ENCODE data around the gene NID1. TPM values are rescaled to one million over a fixed set of nuclear protein-coding genes. Genes with fewer than 3 reads are reported as not detected.
"Not testable (repeated sequence)": the region's sequence is repeated elsewhere in the genome, so short reads cannot be mapped to it uniquely, and the experiment has no call there.

The NID1 gene
- total RNA-seq, 1 experiment from 2014 or later = 0.32 TPM

DNA sequence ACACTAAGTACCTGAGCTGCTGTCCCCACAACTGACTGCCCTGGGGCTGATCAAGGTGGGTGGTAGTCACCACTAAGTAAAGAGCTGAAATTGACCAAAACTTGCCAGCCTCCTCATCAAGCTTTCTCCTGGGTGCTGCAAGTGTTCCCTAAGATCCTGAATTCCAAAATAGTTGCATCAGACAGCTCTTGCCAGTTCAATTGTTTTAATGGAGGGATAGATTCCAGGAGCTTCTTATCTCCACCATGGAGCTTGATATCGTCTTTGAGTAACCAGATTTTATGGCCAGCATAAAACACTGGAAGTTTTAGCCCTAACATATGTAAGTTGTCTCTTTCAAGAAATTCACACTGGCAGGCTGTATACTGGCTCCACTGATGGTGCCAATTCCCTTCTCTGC, 90.3 kb downstream of the NID1 start:
- Histone ChIP-seq H2AFZ (ENCODE audit: low read depth, low read length, poor library complexity, severe bottlenecking) (no peak overlapping the region), H3K27ac (ENCODE audit: low read depth, low read length) (no peak overlapping the region), H3K4me3 (replicated peaks in 1 of 2; ENCODE audit: low read depth in 1 of 2, low read length in 2 of 2) (no peak overlapping the region), H3K9me3 (ENCODE audit: control insufficient read depth in 1 of 2, insufficient read depth in 1 of 2, low read depth in 1 of 2, low read length in 2 of 2) (no peaks in the 10 kb centered on the region), H3K4me2 (ENCODE audit: low read length) (no peak overlapping the region), H3K36me3 (ENCODE audit: control insufficient read depth in 1 of 2, insufficient read depth in 2 of 2, low read length in 2 of 2) (no peaks in the 10 kb centered on the region), H3K79me2 (ENCODE audit: insufficient read depth, low read length) (no peaks in the 10 kb centered on the region), H3K9me2 (ENCODE audit: insufficient read depth) (no peaks in the 10 kb centered on the region), H3K4me1 (ENCODE audit: control insufficient read depth in 1 of 2, insufficient read depth in 2 of 2, low read length in 2 of 2) (peaks cover 4 to 11% of the 10 kb centered on the region in 2 experiments), H3K27me3 (ENCODE audit: insufficient read depth, low read length) (no peaks in the 10 kb centered on the region), H3K9ac (ENCODE audit: low read length) (no peak overlapping the region), H4K20me1 (ENCODE audit: insufficient read depth) (no peaks in the 10 kb centered on the region)
- CTCF ChIA-PET = no interaction called here
- POLR2A ChIA-PET = no interaction called here
- ATAC-seq (no peak), DNase-seq (ENCODE audit: low read depth, low spot score) (no peak)
- BruUV-seq (replicated peaks) = no TSS peak
- RAD21 ChIA-PET (ENCODE audit: low non-redundant PET in 1 of 2, low total read pairs in 2 of 2, uncharacterized antibody in 2 of 2, unreplicated experiment in 2 of 2) = no interaction called here
- intact Hi-C loops (cut with micrococcal nuclease) = loop anchor here (5.0 to 10.0 kb wide), 3 partner anchors 377 to 872 kb away; no protein-coding TSS in a partner anchor
- TF ChIP-seq POLR2AphosphoS5 (IDR thresholded peaks at IDR 0.05; ENCODE audit: low read depth, low read length) = no peak
- no peak for TF ChIP-seq CEBPB (IDR thresholded peaks at IDR 0.05; ENCODE audit: low read depth)
- TF ChIP-seq POLR2A (IDR thresholded peaks at IDR 0.05; ENCODE audit: borderline replicate concordance, extremely low read depth, insufficient read depth, insufficient read length) = no peak
- no peak for TF ChIP-seq EZH2phosphoT487 (IDR thresholded peaks at IDR 0.05; ENCODE audit: borderline replicate concordance)
- no peak for TF ChIP-seq RAD21 (IDR thresholded peaks at IDR 0.05; ENCODE audit: low read depth)
- no peak for TF ChIP-seq SP1 (IDR thresholded peaks at IDR 0.05; ENCODE audit: low read depth)
- no peak for TF ChIP-seq YY1 (IDR thresholded peaks at IDR 0.05; ENCODE audit: extremely low read depth, insufficient replicate concordance, low read depth, low read length)
- TF ChIP-seq, protein P1, sequence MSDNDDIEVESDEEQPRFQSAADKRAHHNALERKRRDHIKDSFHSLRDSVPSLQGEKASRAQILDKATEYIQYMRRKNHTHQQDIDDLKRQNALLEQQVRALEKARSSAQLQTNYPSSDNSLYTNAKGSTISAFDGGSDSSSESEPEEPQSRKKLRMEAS (IDR thresholded peaks at IDR 0.05) = no peak
- no peak for TF ChIP-seq SRF (IDR thresholded peaks at IDR 0.05; ENCODE audit: low read depth)
- TF ChIP-seq FOSL1 (IDR thresholded peaks at IDR 0.05; ENCODE audit: low read depth) = no peak
- TF ChIP-seq, protein P2, sequence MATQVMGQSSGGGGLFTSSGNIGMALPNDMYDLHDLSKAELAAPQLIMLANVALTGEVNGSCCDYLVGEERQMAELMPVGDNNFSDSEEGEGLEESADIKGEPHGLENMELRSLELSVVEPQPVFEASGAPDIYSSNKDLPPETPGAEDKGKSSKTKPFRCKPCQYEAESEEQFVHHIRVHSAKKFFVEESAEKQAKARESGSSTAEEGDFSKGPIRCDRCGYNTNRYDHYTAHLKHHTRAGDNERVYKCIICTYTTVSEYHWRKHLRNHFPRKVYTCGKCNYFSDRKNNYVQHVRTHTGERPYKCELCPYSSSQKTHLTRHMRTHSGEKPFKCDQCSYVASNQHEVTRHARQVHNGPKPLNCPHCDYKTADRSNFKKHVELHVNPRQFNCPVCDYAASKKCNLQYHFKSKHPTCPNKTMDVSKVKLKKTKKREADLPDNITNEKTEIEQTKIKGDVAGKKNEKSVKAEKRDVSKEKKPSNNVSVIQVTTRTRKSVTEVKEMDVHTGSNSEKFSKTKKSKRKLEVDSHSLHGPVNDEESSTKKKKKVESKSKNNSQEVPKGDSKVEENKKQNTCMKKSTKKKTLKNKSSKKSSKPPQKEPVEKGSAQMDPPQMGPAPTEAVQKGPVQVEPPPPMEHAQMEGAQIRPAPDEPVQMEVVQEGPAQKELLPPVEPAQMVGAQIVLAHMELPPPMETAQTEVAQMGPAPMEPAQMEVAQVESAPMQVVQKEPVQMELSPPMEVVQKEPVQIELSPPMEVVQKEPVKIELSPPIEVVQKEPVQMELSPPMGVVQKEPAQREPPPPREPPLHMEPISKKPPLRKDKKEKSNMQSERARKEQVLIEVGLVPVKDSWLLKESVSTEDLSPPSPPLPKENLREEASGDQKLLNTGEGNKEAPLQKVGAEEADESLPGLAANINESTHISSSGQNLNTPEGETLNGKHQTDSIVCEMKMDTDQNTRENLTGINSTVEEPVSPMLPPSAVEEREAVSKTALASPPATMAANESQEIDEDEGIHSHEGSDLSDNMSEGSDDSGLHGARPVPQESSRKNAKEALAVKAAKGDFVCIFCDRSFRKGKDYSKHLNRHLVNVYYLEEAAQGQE (IDR thresholded peaks at IDR 0.05; ENCODE audit: low read depth) = no peak
- TF ChIP-seq, protein P3, sequence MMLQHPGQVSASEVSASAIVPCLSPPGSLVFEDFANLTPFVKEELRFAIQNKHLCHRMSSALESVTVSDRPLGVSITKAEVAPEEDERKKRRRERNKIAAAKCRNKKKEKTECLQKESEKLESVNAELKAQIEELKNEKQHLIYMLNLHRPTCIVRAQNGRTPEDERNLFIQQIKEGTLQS (IDR thresholded peaks at IDR 0.05) = no peak
- no peak for TF ChIP-seq ZNF274 (IDR thresholded peaks at IDR 0.05; ENCODE audit: low read depth, low read length)
- TF ChIP-seq EGR1 (IDR thresholded peaks at IDR 0.05; ENCODE audit: low read depth) = no peak
- TF ChIP-seq SIN3A (IDR thresholded peaks at IDR 0.05; ENCODE audit: low read depth) = no peak
- TF ChIP-seq EZH2 (IDR thresholded peaks at IDR 0.05) = no peak

DNA sequence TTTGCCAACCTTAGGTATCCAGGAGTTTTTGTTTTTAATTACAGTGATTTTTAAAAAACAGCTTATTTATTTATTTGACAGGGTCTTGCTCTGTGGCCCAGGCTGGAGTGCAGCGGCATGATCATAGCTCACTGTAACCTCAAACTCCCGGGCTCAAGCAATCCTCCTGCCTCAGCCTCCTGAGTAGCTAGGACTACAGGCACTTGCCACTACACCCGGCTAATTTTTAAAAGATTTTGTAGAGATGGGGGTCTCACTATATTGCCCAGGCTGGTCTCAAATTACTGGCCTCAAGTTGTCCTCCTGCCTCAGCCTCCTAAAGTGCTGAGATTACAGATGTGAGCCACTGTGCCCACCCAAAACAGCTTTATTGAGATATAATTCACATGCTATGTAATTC, 92.2 kb downstream of the NID1 start:
- RAD21 ChIA-PET (ENCODE audit: low non-redundant PET in 1 of 2, low total read pairs in 2 of 2, uncharacterized antibody in 2 of 2, unreplicated experiment in 2 of 2); H3K9ac ChIP-seq (ENCODE audit: low read length); H3K9me2 ChIP-seq (ENCODE audit: insufficient read depth); H2AFZ ChIP-seq (ENCODE audit: low read depth, low read length, poor library complexity, severe bottlenecking); POLR2A ChIA-PET; H3K27ac ChIP-seq (ENCODE audit: low read depth, low read length); H3K4me3 ChIP-seq (replicated peaks in 1 of 2; ENCODE audit: low read depth in 1 of 2, low read length in 2 of 2); H3K36me3 ChIP-seq (ENCODE audit: control insufficient read depth in 1 of 2, insufficient read depth in 2 of 2, low read length in 2 of 2); ATAC-seq; H3K4me2 ChIP-seq (ENCODE audit: low read length); BruUV-seq (replicated peaks); H3K9me3 ChIP-seq (ENCODE audit: control insufficient read depth in 1 of 2, insufficient read depth in 1 of 2, low read depth in 1 of 2, low read length in 2 of 2); DNase-seq (ENCODE audit: low read depth, low spot score); H3K79me2 ChIP-seq (ENCODE audit: insufficient read depth, low read length); H3K27me3 ChIP-seq (ENCODE audit: insufficient read depth, low read length); H4K20me1 ChIP-seq (ENCODE audit: insufficient read depth): not testable (repeated sequence)
- H3K4me1 ChIP-seq (ENCODE audit: control insufficient read depth in 1 of 2, insufficient read depth in 2 of 2, low read length in 2 of 2) = peaks cover 4 to 11% of the 10 kb centered on the region in 2 experiments
- intact Hi-C loops (cut with micrococcal nuclease) = loop anchor here (5.0 to 10.0 kb wide), 3 partner anchors 375 to 870 kb away; no protein-coding TSS in a partner anchor
- CTCF ChIA-PET = interaction anchor here (0.9 to 2.0 kb wide), 11 partner anchors 9 to 459 kb away, joined by 3 to 15 read pairs (median 8); no protein-coding TSS in a partner anchor

Measured in HCT116 (cell line).